Stimulated activated naive CD8-positive, alpha-beta T cell treated with anti-CD3 and anti-CD28 coated beads, Interleukin-15, Interleukin-2, amounts not matched to agents 100 ng/mL and 50 ng/mL, for 24 hours (primary cell): ENCODE results near the gene CTSF.
"Not testable (repeated sequence)": the region's sequence is repeated elsewhere in the genome, so short reads cannot be mapped to it uniquely, and the experiment has no call there.

Experiments used
- H3K27ac Mint-ChIP-seq: one replicate; pipeline ENCODE4 v1.8.0; 2021; ENCODE audit warnings: mild to moderate bottlenecking, mixed read lengths
- H3K27me3 Mint-ChIP-seq: one replicate; pipeline ENCODE4 v1.8.0; 2021; ENCODE audit warnings: mixed read lengths
- H3K36me3 Mint-ChIP-seq: one replicate; pipeline ENCODE4 v1.8.0; 2021; ENCODE audit warnings: low read depth, mixed read lengths
- H3K4me1 Mint-ChIP-seq: one replicate; pipeline ENCODE4 v1.8.0; 2021; ENCODE audit warnings: low read depth, mixed read lengths
- H3K4me3 Mint-ChIP-seq: one replicate; pipeline ENCODE4 v1.8.0; 2021; ENCODE audit warnings: mild to moderate bottlenecking, mixed read lengths
- H3K9me3 Mint-ChIP-seq: one replicate; pipeline ENCODE4 v1.8.0; 2021; ENCODE audit warnings: mixed read lengths

CTSF gene

DNA sequence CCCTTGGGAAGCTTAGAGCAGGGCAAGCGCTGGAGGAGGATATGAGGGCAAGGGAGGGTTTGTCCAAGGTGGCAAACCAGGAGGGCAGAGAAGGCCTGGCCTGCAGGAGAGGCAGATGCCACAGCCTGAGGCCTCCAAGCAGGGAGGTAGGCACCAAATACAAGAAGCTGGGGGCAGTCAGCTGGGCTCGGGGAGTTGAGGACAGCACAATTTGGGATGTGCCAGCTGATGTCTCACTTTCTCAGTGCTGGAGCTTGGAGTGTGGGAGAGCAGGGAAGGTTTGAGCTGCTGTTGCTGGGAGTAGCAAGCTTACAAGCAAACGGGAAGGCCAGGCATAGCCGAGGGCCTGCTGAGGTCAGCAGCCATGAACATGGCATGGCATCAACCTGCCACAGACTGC, 26.5 kb downstream of the CTSF start:
- Mint-ChIP-seq H3K27ac (peak overlapping the region; percentile 17), H3K9me3 (no peaks in the 10 kb centered on the region), H3K36me3 (peaks cover 12% of the 10 kb centered on the region), H3K4me3 (no peak overlapping the region), H3K27me3 (no peaks in the 10 kb centered on the region), H3K4me1 (peaks cover 29% of the 10 kb centered on the region)

DNA sequence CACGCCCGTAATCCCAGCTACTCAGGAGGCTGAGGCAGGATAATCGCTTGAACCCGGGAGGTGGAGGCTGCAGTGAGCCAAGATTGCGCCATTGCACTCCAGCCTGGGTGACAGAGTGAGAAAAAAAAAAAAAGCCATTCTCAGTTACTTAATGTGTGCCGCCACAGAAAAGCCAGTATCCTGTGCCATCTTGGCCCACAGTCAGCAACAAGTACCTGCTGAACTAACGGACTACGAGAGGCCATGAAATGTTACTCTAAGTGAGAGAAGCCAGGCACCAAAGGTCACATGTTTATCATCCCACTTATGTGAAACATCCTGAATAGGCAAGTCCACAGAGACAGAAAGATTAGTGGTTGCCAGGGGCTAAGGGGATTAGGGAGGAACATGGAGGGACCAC, 27.8 kb downstream of the CTSF start:
- not testable (repeated sequence) for H3K4me3 Mint-ChIP-seq
- H3K36me3 Mint-ChIP-seq: peaks cover 19% of the 10 kb centered on the region

DNA sequence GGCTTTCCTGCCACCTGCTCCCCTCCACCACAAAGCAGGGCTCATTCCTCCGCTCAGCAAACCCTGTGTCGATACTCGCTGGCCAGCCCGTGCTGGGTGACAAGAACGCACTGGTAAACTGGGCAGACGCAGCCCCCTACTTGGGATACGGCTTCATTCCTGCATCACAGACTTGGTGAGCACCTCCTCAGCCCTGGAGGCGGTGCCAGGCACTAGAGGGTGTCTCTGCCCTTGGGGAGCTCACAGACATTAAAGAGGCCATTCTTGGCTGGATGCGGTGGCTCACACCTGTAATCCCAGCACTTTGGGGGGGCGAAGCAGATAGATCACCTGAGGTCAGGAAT, 28.6 kb downstream of the CTSF start:
- H3K27ac Mint-ChIP-seq: no peak overlapping the region

More for the DNA sequence above, 27.8 kb downstream of the CTSF start:
- H3K9me3 Mint-ChIP-seq, H3K27me3 Mint-ChIP-seq, H3K27ac Mint-ChIP-seq: not testable (repeated sequence)
- H3K4me1 Mint-ChIP-seq: peaks cover 25% of the 10 kb centered on the region

DNA sequence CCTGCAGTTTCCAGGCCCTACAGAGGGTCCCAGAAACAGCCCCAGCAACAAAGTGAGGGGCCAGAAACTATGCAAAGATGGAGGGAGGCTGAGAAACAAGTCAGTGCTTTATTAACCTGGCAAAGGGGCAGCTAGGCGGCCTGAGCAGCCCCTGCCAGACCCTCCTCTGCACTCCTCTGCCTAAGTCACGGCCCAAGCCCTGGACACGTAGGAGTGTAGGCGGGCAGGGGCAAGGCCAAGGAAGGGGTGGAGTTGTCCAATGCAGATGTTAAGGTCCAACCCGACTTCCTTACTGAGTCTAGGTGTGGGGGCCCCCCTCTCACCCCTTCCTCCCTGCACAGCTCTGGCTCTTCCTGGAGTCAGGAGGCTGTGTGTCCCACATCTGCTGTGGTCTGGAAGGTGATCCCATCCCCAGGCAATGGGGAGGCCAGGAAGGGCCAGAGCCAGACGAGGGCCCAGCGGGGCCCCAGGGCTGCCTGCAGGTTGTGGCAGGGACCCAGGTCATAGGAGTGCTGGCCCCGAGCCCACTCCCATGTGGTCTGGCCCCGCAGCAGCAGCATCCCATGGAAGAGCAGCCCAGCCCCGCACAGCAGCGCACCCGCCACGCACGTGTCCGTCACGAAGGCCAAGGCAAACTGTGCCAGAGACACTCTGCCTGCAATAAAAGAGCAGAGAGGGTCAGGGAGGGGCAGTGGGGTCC, 29.1 kb downstream of the CTSF start:
- Mint-ChIP-seq H3K4me3 (no peak overlapping the region), H3K27me3 (no peaks in the 10 kb centered on the region), H3K4me1 (peaks cover 18% of the 10 kb centered on the region), H3K27ac (no peak overlapping the region), H3K9me3 (no peaks in the 10 kb centered on the region), H3K36me3 (peaks cover 20% of the 10 kb centered on the region)

More for the DNA sequence above, 28.6 kb downstream of the CTSF start:
- H3K36me3 Mint-ChIP-seq: peaks cover 20% of the 10 kb centered on the region
- H3K4me1 Mint-ChIP-seq: peaks cover 20% of the 10 kb centered on the region
- no peaks in the 10 kb centered on the region for H3K27me3 Mint-ChIP-seq
- H3K9me3 Mint-ChIP-seq: no peaks in the 10 kb centered on the region
- H3K4me3 Mint-ChIP-seq: no peak overlapping the region

DNA sequence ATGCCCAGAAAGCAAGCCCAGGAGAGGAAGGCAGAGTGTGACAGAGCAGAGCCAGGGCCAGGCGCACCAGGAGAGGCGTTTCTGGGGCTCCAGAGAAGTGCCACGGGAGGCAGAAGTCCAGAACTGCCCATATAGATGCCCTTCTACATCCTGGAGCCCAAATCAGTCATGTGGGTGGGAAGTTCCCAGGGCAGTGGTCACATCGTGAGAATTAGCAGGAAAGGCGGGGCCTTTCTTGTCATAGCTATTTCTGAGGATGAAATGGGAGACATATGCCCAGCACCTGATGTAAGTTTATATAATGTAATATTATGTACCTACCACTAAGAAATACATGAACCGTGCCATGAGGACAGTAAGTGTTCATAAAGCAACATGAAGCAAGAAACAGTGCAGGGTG, 35.6 kb downstream of the CTSF start:
- no peaks in the 10 kb centered on the region for H3K9me3 Mint-ChIP-seq
- H3K4me1 Mint-ChIP-seq: no peaks in the 10 kb centered on the region
- no peak overlapping the region for H3K27ac Mint-ChIP-seq
- H3K27me3 Mint-ChIP-seq: no peaks in the 10 kb centered on the region
- peaks cover 14% of the 10 kb centered on the region for H3K36me3 Mint-ChIP-seq
- no peak overlapping the region for H3K4me3 Mint-ChIP-seq

DNA sequence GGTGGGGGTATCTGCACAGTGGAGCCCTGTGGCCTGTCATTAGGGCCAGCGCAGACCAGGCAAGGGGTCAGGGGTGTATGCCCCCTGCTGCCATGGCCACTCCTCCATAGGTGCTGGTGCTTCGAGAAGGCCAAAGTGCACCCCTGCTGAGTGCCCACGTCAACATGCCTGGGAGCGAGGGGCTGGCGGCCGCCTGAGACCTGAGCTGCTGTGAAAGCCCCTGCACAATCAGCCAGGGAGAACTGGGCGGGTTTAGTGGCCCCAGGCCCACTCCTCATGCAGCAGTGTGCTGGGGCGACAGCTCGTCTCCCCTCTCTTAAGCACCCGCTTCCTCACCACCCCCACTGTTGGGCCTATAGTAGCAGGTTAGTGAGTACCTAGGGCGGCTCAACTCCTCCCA, 36.6 kb downstream of the CTSF start:
- Mint-ChIP-seq H3K27ac (no peak overlapping the region), H3K4me3 (no peak overlapping the region), H3K36me3 (peaks cover 18% of the 10 kb centered on the region), H3K9me3 (no peaks in the 10 kb centered on the region), H3K4me1 (no peaks in the 10 kb centered on the region), H3K27me3 (no peaks in the 10 kb centered on the region)

DNA sequence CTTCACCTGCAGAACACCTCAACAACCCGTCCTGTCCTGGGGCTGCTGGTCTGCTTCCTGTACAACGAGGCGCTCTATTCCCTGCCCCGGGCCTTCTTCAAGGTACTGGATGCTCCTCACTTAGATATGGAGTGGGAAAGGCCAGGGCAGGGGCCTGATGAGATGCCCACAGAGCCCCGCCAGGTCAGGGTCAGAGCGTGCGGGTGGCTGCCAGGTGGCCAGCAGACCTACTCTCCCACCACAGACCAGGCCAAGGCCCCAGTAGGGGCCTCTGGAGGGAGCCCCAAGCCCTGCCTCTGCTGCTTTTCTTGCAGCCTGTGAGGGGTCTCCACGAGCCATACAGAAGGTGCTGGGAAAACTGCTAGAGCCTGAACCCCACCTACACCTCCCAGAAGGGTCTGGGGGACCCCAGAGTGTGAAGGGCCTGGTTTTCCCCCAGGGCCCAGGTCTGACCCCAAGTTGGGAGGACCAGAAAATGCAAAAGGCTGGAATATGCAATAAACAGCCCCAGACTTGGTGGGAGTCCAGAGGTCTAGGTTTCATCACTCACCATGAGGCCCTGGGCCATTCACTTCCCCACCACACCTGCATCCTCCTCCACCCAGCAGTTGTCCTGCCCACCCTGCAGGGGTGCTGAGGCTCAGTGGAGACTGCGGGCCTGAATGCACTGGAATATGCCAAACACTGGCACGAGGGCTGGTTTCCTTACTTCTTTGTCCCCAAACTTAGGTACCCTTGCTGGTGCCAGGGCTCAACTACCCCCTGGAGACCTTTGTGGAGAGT, 37.3 kb downstream of the CTSF start:
- Mint-ChIP-seq H3K4me3 (no peak overlapping the region), H3K9me3 (no peaks in the 10 kb centered on the region), H3K27ac (no peak overlapping the region), H3K27me3 (no peaks in the 10 kb centered on the region), H3K4me1 (no peaks in the 10 kb centered on the region), H3K36me3 (peaks cover 16% of the 10 kb centered on the region)

DNA sequence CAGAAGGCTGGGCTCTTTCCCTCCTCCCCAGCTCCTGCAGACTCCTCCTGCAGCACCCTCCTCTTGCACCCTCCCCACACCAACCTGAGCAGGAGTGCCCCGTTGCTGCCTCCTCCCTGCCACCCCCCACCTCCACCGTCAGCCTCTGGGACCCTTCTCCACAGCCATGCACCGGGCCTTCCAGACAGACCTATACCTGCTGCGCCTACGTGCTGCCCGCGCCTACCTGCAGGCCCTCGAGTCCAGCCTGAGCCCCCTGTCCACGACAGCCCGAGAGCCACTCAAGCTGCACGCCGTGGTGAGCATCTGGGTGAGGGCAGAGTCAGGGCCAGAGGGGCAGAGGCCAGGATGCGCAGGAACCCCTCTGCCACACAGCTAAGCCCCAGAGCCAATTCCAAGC, 38.8 kb downstream of the CTSF start:
- no peaks in the 10 kb centered on the region for H3K27me3 Mint-ChIP-seq
- H3K4me1 Mint-ChIP-seq: no peaks in the 10 kb centered on the region
- H3K4me3 Mint-ChIP-seq: no peak overlapping the region
- no peaks in the 10 kb centered on the region for H3K9me3 Mint-ChIP-seq
- no peak overlapping the region for H3K27ac Mint-ChIP-seq
- H3K36me3 Mint-ChIP-seq: peaks cover 9% of the 10 kb centered on the region

DNA sequence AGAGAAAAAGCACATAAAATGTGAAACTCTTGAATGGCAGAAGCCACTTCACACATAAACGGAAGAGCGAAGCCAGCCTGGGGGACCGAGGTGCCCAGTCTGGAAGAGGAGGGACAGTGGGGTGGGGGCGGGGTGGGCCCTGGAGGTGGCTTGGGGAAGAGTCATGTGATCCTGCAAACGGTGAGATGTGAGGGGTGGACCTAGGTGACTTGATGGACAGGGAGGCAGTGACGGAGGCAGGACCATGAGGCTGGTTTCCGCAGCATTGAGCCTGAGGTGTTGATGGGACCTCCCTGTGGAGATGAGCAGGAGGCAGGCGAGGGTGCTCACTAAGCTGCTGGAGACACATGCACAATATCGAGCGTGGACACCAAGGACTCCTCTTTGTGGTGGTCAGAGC, 39.3 kb downstream of the CTSF start:
- no peak overlapping the region for H3K4me3 Mint-ChIP-seq
- no peaks in the 10 kb centered on the region for H3K9me3 Mint-ChIP-seq
- no peaks in the 10 kb centered on the region for H3K27me3 Mint-ChIP-seq
- peaks cover 13% of the 10 kb centered on the region for H3K36me3 Mint-ChIP-seq
- H3K4me1 Mint-ChIP-seq: no peaks in the 10 kb centered on the region
- no peak overlapping the region for H3K27ac Mint-ChIP-seq

DNA sequence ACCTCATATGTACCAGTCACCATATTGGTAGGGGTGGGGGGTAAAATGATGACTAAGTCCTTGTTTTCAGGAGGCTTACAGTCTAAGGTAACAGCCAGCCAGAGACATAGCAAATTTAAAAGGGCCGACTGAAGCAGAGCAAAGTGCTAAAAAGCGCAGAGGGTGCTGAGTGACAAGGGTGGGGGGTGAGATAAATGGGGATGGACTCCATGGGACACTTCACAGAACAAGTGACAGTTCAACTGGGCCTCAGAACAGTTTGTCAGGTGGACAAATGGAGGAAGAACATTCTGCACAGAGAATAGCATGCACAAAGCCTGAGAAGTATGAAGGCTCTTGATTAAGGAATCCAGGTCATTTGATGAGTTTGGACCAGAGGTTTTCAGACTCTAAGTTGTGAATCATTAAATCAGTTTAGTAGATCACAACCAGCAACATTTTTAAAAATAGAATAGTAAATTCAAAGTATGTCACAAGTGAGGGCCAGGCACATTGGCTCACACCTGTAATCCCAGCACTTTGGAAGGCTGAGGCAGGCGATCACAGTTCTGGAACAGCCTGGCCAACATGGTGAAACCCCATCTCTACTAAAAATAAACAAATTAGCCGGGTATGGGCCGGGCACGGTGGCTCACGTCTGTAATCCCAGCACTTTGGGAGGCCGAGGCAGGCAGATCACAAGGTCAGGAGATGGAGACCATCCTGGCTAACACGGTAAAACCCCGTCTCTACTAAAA, 43.9 kb downstream of the CTSF start:
- peaks cover 32% of the 10 kb centered on the region for H3K36me3 Mint-ChIP-seq
- no peaks in the 10 kb centered on the region for H3K27me3 Mint-ChIP-seq
- H3K27ac Mint-ChIP-seq: no peak overlapping the region
- H3K4me1 Mint-ChIP-seq: no peaks in the 10 kb centered on the region
- no peaks in the 10 kb centered on the region for H3K9me3 Mint-ChIP-seq
- no peak overlapping the region for H3K4me3 Mint-ChIP-seq

DNA sequence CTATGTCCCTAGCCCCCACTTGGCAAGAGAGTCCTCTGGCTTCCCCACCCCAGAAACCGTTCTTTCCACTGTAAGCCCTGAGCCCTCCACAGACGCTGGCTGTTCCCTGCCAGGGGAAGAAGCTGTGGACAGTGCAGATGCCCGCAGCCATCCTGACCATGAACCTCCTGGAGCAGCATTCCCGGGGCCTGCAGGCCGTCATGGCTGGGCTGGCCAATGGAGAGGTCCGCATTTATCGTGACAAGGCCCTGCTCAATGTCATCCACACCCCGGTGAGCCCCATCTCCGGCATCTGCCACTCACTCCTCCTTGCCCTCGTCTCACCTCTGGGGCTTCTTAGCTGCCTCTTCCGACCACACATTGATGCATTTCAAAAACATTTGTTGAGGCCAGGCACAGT, 44.8 kb downstream of the CTSF start:
- H3K4me3 Mint-ChIP-seq: no peak overlapping the region
- H3K9me3 Mint-ChIP-seq: no peaks in the 10 kb centered on the region
- H3K4me1 Mint-ChIP-seq: no peaks in the 10 kb centered on the region
- H3K27ac Mint-ChIP-seq: no peak overlapping the region
- no peaks in the 10 kb centered on the region for H3K27me3 Mint-ChIP-seq
- peaks cover 35% of the 10 kb centered on the region for H3K36me3 Mint-ChIP-seq
